H1 (cell line): ENCODE results near the gene HLTF.

ENCODE experiments used
- CHD2 ChIP-seq: IDR thresholded peaks from 2 replicates; pipeline ENCODE4 v1.6.1; 2012; ENCODE audit warnings: low read length, improper control_type of control experiment
- POLR2A ChIP-seq, 2 experiments: IDR thresholded peaks; 1 replicate in 1 of 2; 2 replicates in 1 of 2; pipeline ENCODE4 v1.6.1; 2011; ENCODE audit warnings: low read depth in 2 of 2, low read length in 2 of 2, mild to moderate bottlenecking in 2 of 2; ENCODE audit errors: control extremely low read depth in 1 of 2
- POLR2AphosphoS5 ChIP-seq: IDR thresholded peaks from 2 replicates; pipeline ENCODE4 v1.6.1; 2011; ENCODE audit warnings: low read depth, low read length
- SRF ChIP-seq: IDR thresholded peaks from 2 replicates; pipeline ENCODE4 v1.6.1; 2011; ENCODE audit warnings: mild to moderate bottlenecking, low read depth, low read length, moderate library complexity
- TCF12 ChIP-seq: IDR thresholded peaks from 2 replicates; pipeline ENCODE4 v1.6.1; 2011; ENCODE audit warnings: low read depth, mild to moderate bottlenecking, low read length
- ZNF274 ChIP-seq: IDR thresholded peaks from 2 replicates; pipeline ENCODE4 v1.7.0; 2012; ENCODE audit warnings: low read length, borderline replicate concordance; ENCODE audit errors: extremely low read depth
- TF ChIP-seq, protein P1 (sequence below), 3 experiments: IDR thresholded peaks; 1 replicate in 2 of 3; 2 replicates in 1 of 3; pipeline versions ENCODE4 v1.5.1 to v1.6.1; 2011; ENCODE audit warnings: low read length in 3 of 3, mild to moderate bottlenecking in 3 of 3, inconsistent platforms in 2 of 3, low read depth in 1 of 3, moderate library complexity in 1 of 3; ENCODE audit not compliant: insufficient read depth in 1 of 3; ENCODE audit errors: control extremely low read depth in 1 of 3
- TF ChIP-seq, protein P2 (sequence below): IDR thresholded peaks from 2 replicates; pipeline ENCODE4 v1.6.1; 2012; ENCODE audit warnings: inconsistent platforms
- TF ChIP-seq, protein P3 (sequence below): IDR thresholded peaks from 2 replicates; pipeline ENCODE4 v1.6.1; 2011; ENCODE audit warnings: low read depth, mild to moderate bottlenecking, low read length; ENCODE audit not compliant: insufficient read depth

DNA sequence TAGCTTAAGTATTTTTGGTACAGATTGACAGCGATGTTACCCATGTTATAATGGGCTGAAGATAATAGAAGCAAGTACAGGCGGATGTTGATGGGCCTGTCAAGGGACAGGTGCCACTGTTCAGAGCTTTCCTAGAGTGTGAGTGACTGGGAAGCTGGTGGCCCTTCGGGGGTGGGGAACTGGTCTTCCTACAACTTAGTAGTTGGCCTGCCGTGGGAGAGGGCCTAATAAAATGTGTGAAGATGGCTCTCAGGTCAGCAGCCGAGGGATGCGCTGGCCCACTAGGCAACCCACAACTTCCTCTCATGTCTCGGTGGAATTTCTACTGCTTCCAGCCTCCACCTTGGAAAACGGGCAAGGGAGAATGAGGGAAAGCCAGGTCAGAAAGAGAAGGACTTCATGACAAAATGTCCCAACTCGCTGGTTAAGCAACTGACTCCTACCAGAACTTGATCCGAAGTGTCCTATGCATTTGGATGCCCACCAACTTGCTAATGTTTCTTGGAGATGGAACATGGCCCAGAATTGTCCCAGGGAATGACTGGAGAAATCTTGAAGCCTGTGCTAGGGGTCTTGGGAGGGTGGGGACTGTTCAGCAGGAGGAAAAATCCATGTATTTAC, 93.6 kb downstream of the HLTF start:
- TF ChIP-seq, protein P1, sequence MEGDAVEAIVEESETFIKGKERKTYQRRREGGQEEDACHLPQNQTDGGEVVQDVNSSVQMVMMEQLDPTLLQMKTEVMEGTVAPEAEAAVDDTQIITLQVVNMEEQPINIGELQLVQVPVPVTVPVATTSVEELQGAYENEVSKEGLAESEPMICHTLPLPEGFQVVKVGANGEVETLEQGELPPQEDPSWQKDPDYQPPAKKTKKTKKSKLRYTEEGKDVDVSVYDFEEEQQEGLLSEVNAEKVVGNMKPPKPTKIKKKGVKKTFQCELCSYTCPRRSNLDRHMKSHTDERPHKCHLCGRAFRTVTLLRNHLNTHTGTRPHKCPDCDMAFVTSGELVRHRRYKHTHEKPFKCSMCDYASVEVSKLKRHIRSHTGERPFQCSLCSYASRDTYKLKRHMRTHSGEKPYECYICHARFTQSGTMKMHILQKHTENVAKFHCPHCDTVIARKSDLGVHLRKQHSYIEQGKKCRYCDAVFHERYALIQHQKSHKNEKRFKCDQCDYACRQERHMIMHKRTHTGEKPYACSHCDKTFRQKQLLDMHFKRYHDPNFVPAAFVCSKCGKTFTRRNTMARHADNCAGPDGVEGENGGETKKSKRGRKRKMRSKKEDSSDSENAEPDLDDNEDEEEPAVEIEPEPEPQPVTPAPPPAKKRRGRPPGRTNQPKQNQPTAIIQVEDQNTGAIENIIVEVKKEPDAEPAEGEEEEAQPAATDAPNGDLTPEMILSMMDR (IDR thresholded peaks at IDR 0.05; ENCODE audit: control extremely low read depth in 1 of 3, insufficient read depth in 1 of 3, low read depth in 1 of 3, low read length in 3 of 3) = no peak
- no peak for TF ChIP-seq ZNF274
- TF ChIP-seq, protein P2, sequence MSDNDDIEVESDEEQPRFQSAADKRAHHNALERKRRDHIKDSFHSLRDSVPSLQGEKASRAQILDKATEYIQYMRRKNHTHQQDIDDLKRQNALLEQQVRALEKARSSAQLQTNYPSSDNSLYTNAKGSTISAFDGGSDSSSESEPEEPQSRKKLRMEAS = no peak
- TF ChIP-seq, protein P3, sequence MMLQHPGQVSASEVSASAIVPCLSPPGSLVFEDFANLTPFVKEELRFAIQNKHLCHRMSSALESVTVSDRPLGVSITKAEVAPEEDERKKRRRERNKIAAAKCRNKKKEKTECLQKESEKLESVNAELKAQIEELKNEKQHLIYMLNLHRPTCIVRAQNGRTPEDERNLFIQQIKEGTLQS = no peak
- TF ChIP-seq POLR2A (IDR thresholded peaks at IDR 0.05; ENCODE audit: control extremely low read depth in 1 of 2, low read depth in 2 of 2, low read length in 2 of 2) = no peak
- TF ChIP-seq SRF = no peak
- no peak for TF ChIP-seq TCF12
- TF ChIP-seq CHD2 = no peak
- TF ChIP-seq POLR2AphosphoS5 = no peak
